H1 (cell line): ENCODE data around the gene DCP1B. TPM values are rescaled to one million over a fixed set of nuclear protein-coding genes. Genes with fewer than 3 reads are reported as not detected.

Experiments
- CTCF ChIA-PET: fragments of 300-600 bp; sonication (Branson Sonifier 250); formaldehyde crosslinking; loops from one replicate; lab custom pipeline; 2021; ENCODE audit not compliant: partially characterized antibody; lab: Charles Lee
- POLR2A ChIA-PET: fragments of 300-600 bp; sonication (Branson Sonifier 250); formaldehyde crosslinking; loops from one replicate; lab custom pipeline; 2021; ENCODE audit warnings: inconsistent platforms; ENCODE audit not compliant: partially characterized antibody; lab: Charles Lee
- DNase-seq, 2 experiments: peaks; one replicate each; pipeline versions ENCODE4 v3.0.0 to v3.0.0-alpha.2; 2010 to 2022; ENCODE audit warnings: low spot score in 2 of 2, low read depth in 1 of 2, mixed read lengths in 1 of 2
- FAIRE-seq: peaks from 2 replicates; lab custom pipeline; 2011; peaks lifted over from hg19 to GRCh38; lab: Jason Lieb, UNC
- H2AFZ ChIP-seq: 2 replicates; pipeline ENCODE4 v1.8.1; 2012; ENCODE audit warnings: low read length, inconsistent platforms
- H2AK5ac ChIP-seq: 2 replicates; pipeline ENCODE4 v1.6.1; 2013; ENCODE audit warnings: low read depth, low read length
- H2BK120ac ChIP-seq: replicated peaks from 2 replicates; pipeline ENCODE3; 2013; ENCODE audit warnings: low read depth, low read length, inconsistent platforms
- H2BK12ac ChIP-seq: 2 replicates; pipeline ENCODE4 v1.6.1; 2013; ENCODE audit warnings: low read depth, low read length
- H2BK15ac ChIP-seq: 2 replicates; pipeline ENCODE4 v1.6.1; 2013; ENCODE audit warnings: low read length
- H2BK20ac ChIP-seq: 2 replicates; pipeline ENCODE4 v1.6.1; 2013; ENCODE audit warnings: low read length
- H2BK5ac ChIP-seq: 2 replicates; pipeline ENCODE4 v1.6.1; 2013; ENCODE audit warnings: low read depth, low read length
- H3K14ac ChIP-seq: 2 replicates; pipeline ENCODE4 v1.6.1; 2013; ENCODE audit warnings: inconsistent platforms; ENCODE audit not compliant: insufficient read length
- H3K18ac ChIP-seq: 2 replicates; pipeline ENCODE4 v1.6.1; 2013; ENCODE audit warnings: low read length; ENCODE audit errors: extremely low read depth
- H3K23ac ChIP-seq: 2 replicates; pipeline ENCODE4 v1.6.1; 2013; ENCODE audit warnings: inconsistent platforms; ENCODE audit not compliant: insufficient read length
- H3K23me2 ChIP-seq: 2 replicates; pipeline ENCODE4 v1.6.1; 2013; ENCODE audit warnings: low read depth, low read length
- H3K27ac ChIP-seq: 2 replicates; pipeline ENCODE4 v1.6.1; 2011; ENCODE audit warnings: low read depth, low read length, inconsistent platforms
- H3K27me3 ChIP-seq, 4 experiments: replicated peaks in 1 of 4; 1 replicate in 1 of 4; 2 replicates in 3 of 4; pipeline versions ENCODE4 v1.6.1 to v1.8.1; 2011 to 2013; ENCODE audit warnings: low read length in 3 of 4, mild to moderate bottlenecking in 3 of 4, inconsistent platforms in 2 of 4, mixed read lengths in 2 of 4, moderate library complexity in 1 of 4; ENCODE audit not compliant: control insufficient read depth in 3 of 4, insufficient read depth in 3 of 4; ENCODE audit errors: extremely low read depth in 1 of 4
- H3K36me3 ChIP-seq, 4 experiments: 2 replicates each; pipeline versions ENCODE4 v1.6.1 to v1.8.1; 2011 to 2013; ENCODE audit warnings: mild to moderate bottlenecking in 4 of 4, low read length in 3 of 4, moderate library complexity in 2 of 4, control low read depth in 1 of 4, inconsistent platforms in 1 of 4; ENCODE audit not compliant: insufficient read depth in 4 of 4, control insufficient read depth in 2 of 4
- H3K4ac ChIP-seq: replicated peaks from 2 replicates; pipeline ENCODE3; 2013; ENCODE audit warnings: low read length, low read depth, mixed read lengths, inconsistent platforms; ENCODE audit not compliant: insufficient read length
- H3K4me1 ChIP-seq, 4 experiments: replicated peaks in 1 of 4; 1 replicate in 1 of 4; 2 replicates in 3 of 4; pipeline versions ENCODE4 v1.6.1 to v1.8.1; 2011 to 2013; ENCODE audit warnings: low read length in 3 of 4, inconsistent platforms in 2 of 4, mixed read lengths in 1 of 4; ENCODE audit not compliant: insufficient read depth in 4 of 4, control insufficient read depth in 3 of 4
- H3K4me2 ChIP-seq, 2 experiments: 2 replicates each; pipeline versions ENCODE4 v1.6.1 to v1.8.1; 2011 to 2013; ENCODE audit warnings: low read depth in 2 of 2, low read length in 2 of 2, control low read depth in 1 of 2, inconsistent platforms in 1 of 2, mild to moderate bottlenecking in 1 of 2; ENCODE audit not compliant: insufficient read depth in 1 of 2
- H3K4me3 ChIP-seq, 4 experiments: fragments of 200-600, 300-600 bp in 1 of 4; sonication (generic), shearing (Covaris generic), sonication (Bioruptor Twin) in 1 of 4; 2 replicates each; pipeline versions ENCODE4 v1.5.1 to v1.8.1; 2011 to 2016; ENCODE audit warnings: low read length in 4 of 4, low read depth in 3 of 4, control low read depth in 2 of 4, inconsistent platforms in 2 of 4, mild to moderate bottlenecking in 2 of 4, mixed read lengths in 1 of 4, moderate library complexity in 1 of 4; ENCODE audit not compliant: insufficient read depth in 2 of 4; ENCODE audit errors: extremely low read depth in 1 of 4
- H3K56ac ChIP-seq: replicated peaks from 2 replicates; pipeline ENCODE3; 2013; ENCODE audit warnings: low read depth, mild to moderate bottlenecking, mixed read lengths, low read length, inconsistent platforms; ENCODE audit not compliant: insufficient read length
- H3K79me1 ChIP-seq: 2 replicates; pipeline ENCODE4 v1.6.1; 2013; ENCODE audit warnings: low read depth, low read length, control low read depth
- H3K79me2 ChIP-seq, 2 experiments: 2 replicates each; pipeline versions ENCODE4 v1.6.1 to v1.8.1; 2012 to 2013; ENCODE audit warnings: low read length in 2 of 2, mild to moderate bottlenecking in 2 of 2, inconsistent platforms in 1 of 2; ENCODE audit not compliant: insufficient read depth in 2 of 2, control insufficient read depth in 1 of 2
- H3K9ac ChIP-seq, 4 experiments: replicated peaks in 1 of 4; 1 replicate in 1 of 4; 2 replicates in 3 of 4; pipeline versions ENCODE4 v1.6.1 to v1.8.1; 2011 to 2013; ENCODE audit warnings: low read depth in 3 of 4, low read length in 3 of 4, control low read depth in 2 of 4, mild to moderate bottlenecking in 2 of 4, moderate library complexity in 2 of 4, inconsistent platforms in 1 of 4; ENCODE audit errors: extremely low read depth in 1 of 4
- H3K9me3 ChIP-seq, 2 experiments: 2 replicates each; pipeline versions ENCODE4 v1.6.1 to v1.8.1; 2012 to 2013; ENCODE audit warnings: mild to moderate bottlenecking in 2 of 2, moderate library complexity in 2 of 2, control low read depth in 1 of 2, inconsistent platforms in 1 of 2, low read depth in 1 of 2, low read length in 1 of 2, mixed read lengths in 1 of 2; ENCODE audit not compliant: insufficient read depth in 2 of 2
- H4K20me1 ChIP-seq, 2 experiments: replicated peaks in 1 of 2; 2 replicates each; pipeline versions ENCODE3 to v1.8.1; 2011 to 2013; ENCODE audit warnings: inconsistent platforms in 2 of 2, low read length in 2 of 2, mild to moderate bottlenecking in 1 of 2; ENCODE audit not compliant: insufficient read depth in 2 of 2, control insufficient read depth in 1 of 2
- H4K5ac ChIP-seq: 2 replicates; pipeline ENCODE4 v1.6.1; 2013; ENCODE audit warnings: low read length, low read depth, mixed read lengths, inconsistent platforms; ENCODE audit not compliant: insufficient read length
- H4K8ac ChIP-seq: 2 replicates; pipeline ENCODE4 v1.8.0; 2013; ENCODE audit warnings: mild to moderate bottlenecking, moderate library complexity, low read length, inconsistent platforms; ENCODE audit not compliant: insufficient read depth; ENCODE audit errors: extremely low read depth
- H4K91ac ChIP-seq: replicated peaks from 2 replicates; pipeline ENCODE3; 2013; ENCODE audit warnings: low read length, mixed read lengths, inconsistent platforms; ENCODE audit not compliant: insufficient read length
- HDAC6 ChIP-seq: IDR thresholded peaks from one replicate; pipeline ENCODE4 v1.7.1; 2012; ENCODE audit warnings: low read depth, mild to moderate bottlenecking, inconsistent platforms, low read length, moderate library complexity
- POLR2AphosphoS5 ChIP-seq: IDR thresholded peaks from 2 replicates; pipeline ENCODE4 v1.6.1; 2011; ENCODE audit warnings: low read depth, low read length
- RBBP5 ChIP-seq: IDR thresholded peaks from 2 replicates; pipeline ENCODE4 v1.7.1; 2012; ENCODE audit warnings: low read depth, mild to moderate bottlenecking, inconsistent platforms, low read length, moderate library complexity, borderline replicate concordance
- SIRT6 ChIP-seq: IDR thresholded peaks from one replicate; pipeline ENCODE4 v1.7.1; 2012; ENCODE audit warnings: low read length, inconsistent platforms
- TAF1 ChIP-seq: IDR thresholded peaks from 2 replicates; pipeline ENCODE4 v1.6.1; 2011; ENCODE audit warnings: mild to moderate bottlenecking, low read depth, low read length
- TEAD4 ChIP-seq: IDR thresholded peaks from 2 replicates; pipeline ENCODE4 v1.6.1; 2012; ENCODE audit warnings: low read depth, low read length, inconsistent platforms, mixed read lengths
- USF2 ChIP-seq: IDR thresholded peaks from 2 replicates; pipeline ENCODE4 v1.6.1; 2011; ENCODE audit warnings: low read length, improper control_type of control experiment
- WGBS, 2 experiments: shearing (Covaris generic) in 1 of 2; methylation state at CpG; one replicate each; pipeline versions ENCODE4 v1.1.6 to v1.1.7; 2013 to 2015; ENCODE audit warnings: low lambda C conversion rate in 2 of 2, mixed read lengths in 2 of 2, inconsistent platforms in 1 of 2, low coverage in 1 of 2, missing lambda C conversion rate in 1 of 2; ENCODE audit not compliant: insufficient replicate concordance in 2 of 2, insufficient coverage in 1 of 2, insufficient read length in 1 of 2; ENCODE audit errors: extremely low coverage in 1 of 2, missing lambda C conversion rate in 1 of 2; 5-methylcytosine and 5-hydroxymethylcytosine counted together
- polyA plus RNA-seq, 7 experiments: library from polyadenylated mRNA; depleted of rRNA in 3 of 7; stranded (reverse) in 5 of 7; unstranded in 2 of 7; fragments of >200 nt in 5 of 7; fragments of 200-250 nt in 2 of 7; gene quantifications; 1 replicate in 5 of 7; 2 replicates in 1 of 7; 4 replicates in 1 of 7; pipeline versions ENCODE4 v1.2.1 to v1.2.3, GENCODE V29; 2011 to 2013; ENCODE audit warnings: missing spikeins in 2 of 7, mixed read lengths in 2 of 7
- total RNA-seq: library from RNA; stranded (reverse); fragmentation: NEBNext Ultra II Directional; extraction: Animal tissue kit (Norgen Biotek cat#: 25700); gene quantifications from 2 replicates; pipeline ENCODE4 v1.2.1, GENCODE V29; 2021
- TF ChIP-seq, protein P1 (sequence below), 3 experiments: IDR thresholded peaks; 1 replicate in 2 of 3; 2 replicates in 1 of 3; pipeline versions ENCODE4 v1.5.1 to v1.6.1; 2011; ENCODE audit warnings: low read length in 3 of 3, mild to moderate bottlenecking in 3 of 3, inconsistent platforms in 2 of 3, low read depth in 1 of 3, moderate library complexity in 1 of 3; ENCODE audit not compliant: insufficient read depth in 1 of 3; ENCODE audit errors: control extremely low read depth in 1 of 3

Gene DCP1B
- total and polyA plus RNA-seq, 2 of the 8 experiments (the other 6 are each of a cell fraction or from before 2014, with no cell fraction given) = 14.8 to 29.0 TPM

GRCh38 chr12:1936406-1937320 is 67.6 kb downstream of the DCP1B start:
- FAIRE-seq = no peak
- CTCF ChIA-PET = interaction anchor here (0.6 to 2.5 kb wide), 2 partner anchors 45 to 136 kb away, joined by 3 to 14 read pairs; no protein-coding TSS in a partner anchor
- TF ChIP-seq USF2 (no peak), HDAC6 (no peak), POLR2AphosphoS5 (no peak), TAF1 (no peak), SIRT6 (no peak), RBBP5 (no peak), TEAD4 (no peak)
- TF ChIP-seq, protein P1, sequence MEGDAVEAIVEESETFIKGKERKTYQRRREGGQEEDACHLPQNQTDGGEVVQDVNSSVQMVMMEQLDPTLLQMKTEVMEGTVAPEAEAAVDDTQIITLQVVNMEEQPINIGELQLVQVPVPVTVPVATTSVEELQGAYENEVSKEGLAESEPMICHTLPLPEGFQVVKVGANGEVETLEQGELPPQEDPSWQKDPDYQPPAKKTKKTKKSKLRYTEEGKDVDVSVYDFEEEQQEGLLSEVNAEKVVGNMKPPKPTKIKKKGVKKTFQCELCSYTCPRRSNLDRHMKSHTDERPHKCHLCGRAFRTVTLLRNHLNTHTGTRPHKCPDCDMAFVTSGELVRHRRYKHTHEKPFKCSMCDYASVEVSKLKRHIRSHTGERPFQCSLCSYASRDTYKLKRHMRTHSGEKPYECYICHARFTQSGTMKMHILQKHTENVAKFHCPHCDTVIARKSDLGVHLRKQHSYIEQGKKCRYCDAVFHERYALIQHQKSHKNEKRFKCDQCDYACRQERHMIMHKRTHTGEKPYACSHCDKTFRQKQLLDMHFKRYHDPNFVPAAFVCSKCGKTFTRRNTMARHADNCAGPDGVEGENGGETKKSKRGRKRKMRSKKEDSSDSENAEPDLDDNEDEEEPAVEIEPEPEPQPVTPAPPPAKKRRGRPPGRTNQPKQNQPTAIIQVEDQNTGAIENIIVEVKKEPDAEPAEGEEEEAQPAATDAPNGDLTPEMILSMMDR (IDR thresholded peaks at IDR 0.05; ENCODE audit: control extremely low read depth in 1 of 3, insufficient read depth in 1 of 3, low read depth in 1 of 3, low read length in 3 of 3) = no peak

More at GRCh38 chr12:1936406-1937320, 67.6 kb downstream of the DCP1B start:
- H4K91ac ChIP-seq = no peak overlapping the region
- DNase-seq = peak in 1 of 2 experiments; percentile 36
- H2AK5ac ChIP-seq = no peak overlapping the region
- no peak overlapping the region for H3K56ac ChIP-seq
- H2AFZ ChIP-seq = no peak overlapping the region
- H2BK120ac ChIP-seq = no peak overlapping the region
- no peak overlapping the region for H4K5ac ChIP-seq
- H2BK12ac ChIP-seq = no peak overlapping the region
- peaks cover 0 to 3% (median 0%) of the 10 kb centered on the region in 4 experiments; a peak in 1 of 8 replicates for H3K36me3 ChIP-seq
- H3K9ac ChIP-seq = no peak overlapping the region
- no peaks in the 10 kb centered on the region; a peak in 1 of 7 replicates for H3K27me3 ChIP-seq
- H2BK20ac ChIP-seq = no peak overlapping the region
- H3K4me2 ChIP-seq = no peak overlapping the region
- no peak overlapping the region for H4K8ac ChIP-seq
- no peak overlapping the region for H3K4me3 ChIP-seq
- no peak overlapping the region for H2BK5ac ChIP-seq
- no peak overlapping the region for H3K23ac ChIP-seq
- H3K14ac ChIP-seq = no peak overlapping the region
- no peak overlapping the region for H3K27ac ChIP-seq
- WGBS, 2 experiments = 91% methylated on average over 22 of the region's 25 CpGs; no CpG with 5 or more reads in 1 of the 2 experiments
- no peaks in the 10 kb centered on the region for H3K79me1 ChIP-seq
- H3K23me2 ChIP-seq = peaks cover 5% of the 10 kb centered on the region
- POLR2A ChIA-PET = no interaction called here
- no peak overlapping the region for H2BK15ac ChIP-seq
- no peaks in the 10 kb centered on the region for H3K9me3 ChIP-seq
- no peak overlapping the region for H3K18ac ChIP-seq
- peaks cover 0 to 4% of the 10 kb centered on the region in 2 experiments for H4K20me1 ChIP-seq
- H3K4ac ChIP-seq = no peak overlapping the region
- no peaks in the 10 kb centered on the region for H3K79me2 ChIP-seq
- no peaks in the 10 kb centered on the region; a peak in 1 of 7 replicates for H3K4me1 ChIP-seq
